Fibroblast of skin of abdomen (primary cell): Measurements from ENCODE around the gene TNK2. TPM values are rescaled to one million over a fixed set of nuclear protein-coding genes. Genes with fewer than 3 reads are reported as not detected.
"Not testable (repeated sequence)": the region's sequence is repeated elsewhere in the genome, so short reads cannot be mapped to it uniquely, and the experiment has no call there.

Experiments
- DNase-seq: peaks from one replicate; pipeline ENCODE4 v3.0.0-alpha.2; 2013
- polyA plus RNA-seq, 2 experiments: library from polyadenylated mRNA; unstranded; fragments of 120-200 nt; gene quantifications; one replicate each; pipeline ENCODE4 v1.2.1, GENCODE V29; 2013; ENCODE audit not compliant: insufficient read length in 2 of 2

TNK2 gene
- polyA plus RNA-seq (2013, experiment 1 of 2; ENCODE audit: insufficient read length): 29.1 TPM
- polyA plus RNA-seq (2013, experiment 2 of 2; ENCODE audit: insufficient read length): 33.0 TPM

DNA sequence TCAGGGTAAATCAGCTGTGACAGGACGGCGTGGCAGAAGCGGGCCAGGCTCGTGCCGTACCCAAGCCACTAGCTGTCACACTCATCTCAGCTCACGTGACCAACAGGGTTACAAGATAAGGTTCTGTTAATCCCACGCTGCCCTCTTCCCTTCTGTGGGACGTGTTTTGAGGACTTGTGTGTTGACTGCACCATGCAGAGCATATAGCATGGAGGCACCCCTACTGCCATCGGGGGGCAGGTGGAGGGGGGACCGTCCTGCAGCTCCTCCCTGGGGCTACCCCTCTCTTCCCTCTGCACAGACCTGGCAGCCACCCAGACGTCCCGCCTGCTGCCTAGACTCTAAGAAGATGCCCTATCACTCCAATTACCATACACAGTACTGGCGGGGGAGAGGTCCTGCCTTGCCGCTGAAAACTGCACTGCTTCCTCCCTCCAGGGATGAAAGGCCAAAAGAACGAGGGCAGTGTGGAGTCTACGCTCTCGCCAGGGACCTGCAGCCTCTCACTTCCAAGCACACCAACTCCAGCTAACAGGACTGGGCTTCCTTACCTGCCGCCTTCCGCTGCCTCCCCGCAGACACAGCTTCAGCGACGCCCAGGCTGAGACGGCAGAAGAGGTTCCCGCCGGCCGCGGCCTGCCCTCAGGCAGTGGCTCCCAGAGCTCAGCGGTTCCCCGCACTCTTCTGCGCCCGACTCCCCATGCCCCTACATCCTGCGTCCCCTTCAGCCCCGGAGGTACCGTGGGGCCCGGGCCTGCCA lies at the start of gene TNK2:
Gene TNK2 (minus strand): TSS at position 618 of the 760 bp plus-strand sequence. CDS start 19,963 bp downstream, outside the sequence.
- DNase-seq: no peak

DNA sequence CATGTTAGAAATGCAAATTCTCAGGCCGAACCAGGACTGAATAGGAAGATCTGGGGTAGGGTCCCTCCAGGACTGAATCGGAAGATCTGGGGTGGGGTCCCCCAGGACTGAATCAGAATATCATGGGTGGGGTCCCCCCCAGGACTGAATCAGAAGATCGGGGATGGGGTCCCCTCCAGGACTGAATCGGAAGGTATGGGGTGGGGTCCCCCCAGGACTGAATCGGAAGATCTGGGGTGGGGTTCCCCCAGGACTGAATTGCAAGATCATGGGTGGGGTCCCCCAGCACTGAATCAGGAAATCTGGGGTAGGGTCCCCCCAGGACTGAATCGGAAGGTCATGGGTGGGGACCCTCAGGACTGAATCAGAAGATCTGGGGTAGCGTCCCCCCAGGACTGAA lies 48.2 kb upstream of the TNK2 start:
- no peak for DNase-seq

DNA sequence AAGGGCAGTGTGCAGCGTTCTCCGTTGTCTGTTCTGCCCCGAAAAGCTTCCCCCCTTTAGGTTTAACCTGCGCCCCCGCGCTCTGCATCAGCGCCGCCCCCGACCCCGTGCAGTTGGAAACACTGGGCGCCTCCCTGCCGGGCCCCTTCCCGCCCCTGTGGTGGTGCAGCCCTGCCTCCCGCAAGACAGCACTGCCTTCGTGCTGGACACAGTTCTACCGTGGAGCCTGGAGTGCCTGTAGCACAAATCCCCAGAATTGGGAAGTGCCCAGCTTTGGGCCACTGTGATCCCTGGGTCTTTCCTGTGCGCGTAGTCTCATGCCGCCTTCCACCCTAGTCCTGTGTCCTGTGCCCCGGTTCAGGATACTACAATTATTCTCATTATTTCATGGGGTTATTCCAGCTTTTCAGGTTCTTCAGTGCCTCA lies 47.1 kb upstream of the TNK2 start:
- not testable (repeated sequence) for DNase-seq

DNA sequence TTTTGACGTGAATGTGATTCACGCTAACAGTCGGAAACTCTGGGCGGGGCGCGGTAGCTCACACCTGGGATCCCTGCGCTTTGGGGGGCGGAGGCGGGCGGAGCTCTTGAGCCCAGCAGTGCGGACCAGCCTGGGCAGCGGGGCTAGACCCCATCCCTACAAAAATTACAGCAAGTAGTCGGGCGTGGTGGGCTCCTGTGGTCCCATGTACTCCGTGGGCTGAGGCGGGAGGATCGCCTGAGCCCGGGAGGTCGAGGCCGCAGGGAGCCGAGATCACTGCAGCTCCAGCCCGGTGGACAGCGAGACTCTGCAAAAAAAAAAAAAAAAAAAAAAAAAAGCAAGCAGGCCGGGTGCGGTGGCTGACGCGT lies 46.4 kb upstream of the TNK2 start:
- not testable (repeated sequence) for DNase-seq

DNA sequence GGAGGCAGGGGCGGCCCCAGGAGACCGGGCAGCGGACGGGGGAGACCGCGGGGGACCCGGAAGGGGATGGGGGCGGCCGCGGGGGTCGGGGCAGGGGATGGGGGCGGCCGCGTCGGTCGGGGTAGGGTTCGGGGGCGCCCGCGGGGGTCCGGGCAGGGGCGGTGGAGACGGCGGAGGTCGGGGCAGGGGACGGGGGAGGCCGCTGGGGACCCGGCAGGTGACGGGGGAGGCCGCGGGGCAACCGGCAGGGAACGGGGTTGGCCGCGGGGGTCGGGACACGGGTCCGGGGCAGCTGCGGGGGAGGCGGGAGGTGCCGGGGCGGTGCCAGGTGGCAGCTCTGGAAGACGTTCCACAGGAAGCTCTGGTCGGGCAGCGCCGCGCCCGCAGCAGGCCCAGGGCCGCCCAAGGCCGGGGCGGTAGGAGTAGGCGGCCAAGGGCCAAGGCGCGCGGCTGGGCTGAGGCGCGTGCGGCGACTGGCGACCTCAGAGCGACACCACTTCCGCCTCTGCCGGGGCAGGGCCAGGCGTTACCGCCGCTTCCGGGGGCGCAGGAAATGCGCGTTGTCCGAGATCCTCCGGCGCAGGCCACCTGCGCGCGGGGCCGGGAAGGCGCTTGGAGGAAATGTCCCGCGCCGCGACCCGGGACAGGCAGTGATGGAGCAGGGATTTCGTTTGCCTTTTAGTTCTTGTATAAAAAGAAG lies 45.9 kb upstream of the TNK2 start:
- not testable (repeated sequence) for DNase-seq

DNA sequence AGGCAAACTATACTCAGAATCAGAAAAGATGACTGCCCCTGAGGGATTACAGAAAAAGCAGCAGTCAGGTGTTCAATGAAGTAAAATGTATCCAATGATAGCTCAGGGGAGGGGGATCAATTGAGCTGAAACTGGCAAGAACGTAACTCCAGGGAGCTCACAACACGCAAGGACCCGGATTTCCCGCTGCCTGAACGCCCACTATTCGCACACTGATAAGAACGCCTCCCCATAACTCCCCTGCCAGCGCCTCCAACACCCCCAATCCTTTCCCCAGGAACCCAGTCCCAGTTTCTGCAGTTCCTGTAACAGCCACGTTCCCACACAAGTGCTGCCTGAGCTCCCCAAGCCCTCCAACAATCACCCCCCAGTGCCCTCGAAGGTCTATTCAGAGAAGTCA lies 44.2 kb upstream of the TNK2 start:
- DNase-seq: not testable (repeated sequence)

DNA sequence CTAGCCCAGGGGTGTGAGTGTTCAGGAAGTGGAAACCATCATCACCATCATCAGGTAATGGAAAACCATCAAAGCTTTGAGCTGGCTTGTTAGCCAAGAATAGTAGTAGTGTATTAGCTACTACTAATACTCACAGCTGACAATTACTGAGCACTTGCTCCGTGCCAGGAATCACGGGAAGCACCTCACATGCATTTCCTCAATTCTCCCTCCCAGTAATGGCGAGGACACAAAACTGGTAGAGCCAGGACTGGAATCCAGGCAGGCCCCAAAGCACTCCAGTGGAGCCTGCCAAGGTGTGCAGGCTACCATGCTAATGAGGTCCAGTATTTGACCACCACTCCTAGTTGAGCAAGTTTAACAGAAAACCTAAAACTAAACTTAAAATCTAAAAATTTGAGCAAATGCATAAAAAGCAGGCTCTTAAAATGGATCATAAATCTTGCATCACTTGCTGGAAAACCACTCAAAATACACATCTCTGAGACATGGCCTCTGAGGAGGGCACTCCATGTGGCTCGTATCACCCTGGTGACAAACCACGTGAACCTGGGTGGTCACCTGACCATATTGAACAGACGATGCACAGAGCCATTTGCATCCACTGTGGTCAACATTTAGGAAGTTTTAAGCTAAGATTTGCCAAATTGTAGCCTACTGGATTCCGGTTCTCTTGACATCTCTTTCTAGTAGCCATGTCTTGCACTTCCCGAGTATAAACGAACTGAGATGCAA lies 43.3 kb upstream of the TNK2 start:
- not testable (repeated sequence) for DNase-seq

DNA sequence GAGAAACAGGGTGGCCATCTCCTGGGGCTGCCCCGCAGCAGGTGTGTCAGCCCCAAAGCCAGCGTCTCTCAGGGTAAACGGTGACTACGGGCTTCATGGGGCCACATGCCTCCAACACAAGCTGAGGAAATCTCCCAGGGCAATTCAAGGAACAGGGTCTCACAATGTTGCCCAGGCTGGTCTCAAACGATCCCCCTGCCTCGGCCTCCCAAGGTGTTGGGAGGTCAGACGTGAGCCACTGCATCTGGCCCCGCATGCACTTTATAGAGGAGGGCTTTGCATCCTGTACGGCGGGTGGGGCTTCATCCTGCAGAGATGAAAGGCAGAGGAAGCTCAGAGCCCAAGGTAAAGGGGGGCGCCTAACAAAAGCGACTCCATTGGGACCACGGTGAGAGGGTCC lies 42.4 kb upstream of the TNK2 start:
- DNase-seq: not testable (repeated sequence)

DNA sequence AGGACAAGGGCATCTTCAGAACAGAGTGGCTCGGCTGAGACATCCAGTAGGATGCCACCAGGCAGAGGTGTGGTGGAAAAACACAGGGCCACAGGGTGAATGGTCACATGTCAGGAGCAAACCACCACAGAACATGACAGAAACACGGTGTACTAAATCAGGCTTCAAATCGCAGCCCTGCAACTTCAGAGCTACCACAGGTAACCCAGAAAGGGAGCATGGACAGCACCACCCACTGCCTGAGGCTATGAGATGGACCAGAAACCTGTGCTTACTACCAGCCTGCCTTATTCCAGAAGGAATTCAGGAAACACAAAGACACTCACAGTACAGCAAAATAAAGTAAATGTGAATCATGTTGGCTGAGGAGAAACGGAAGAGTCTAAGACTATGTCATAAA lies 41.8 kb upstream of the TNK2 start:
- not testable (repeated sequence) for DNase-seq

DNA sequence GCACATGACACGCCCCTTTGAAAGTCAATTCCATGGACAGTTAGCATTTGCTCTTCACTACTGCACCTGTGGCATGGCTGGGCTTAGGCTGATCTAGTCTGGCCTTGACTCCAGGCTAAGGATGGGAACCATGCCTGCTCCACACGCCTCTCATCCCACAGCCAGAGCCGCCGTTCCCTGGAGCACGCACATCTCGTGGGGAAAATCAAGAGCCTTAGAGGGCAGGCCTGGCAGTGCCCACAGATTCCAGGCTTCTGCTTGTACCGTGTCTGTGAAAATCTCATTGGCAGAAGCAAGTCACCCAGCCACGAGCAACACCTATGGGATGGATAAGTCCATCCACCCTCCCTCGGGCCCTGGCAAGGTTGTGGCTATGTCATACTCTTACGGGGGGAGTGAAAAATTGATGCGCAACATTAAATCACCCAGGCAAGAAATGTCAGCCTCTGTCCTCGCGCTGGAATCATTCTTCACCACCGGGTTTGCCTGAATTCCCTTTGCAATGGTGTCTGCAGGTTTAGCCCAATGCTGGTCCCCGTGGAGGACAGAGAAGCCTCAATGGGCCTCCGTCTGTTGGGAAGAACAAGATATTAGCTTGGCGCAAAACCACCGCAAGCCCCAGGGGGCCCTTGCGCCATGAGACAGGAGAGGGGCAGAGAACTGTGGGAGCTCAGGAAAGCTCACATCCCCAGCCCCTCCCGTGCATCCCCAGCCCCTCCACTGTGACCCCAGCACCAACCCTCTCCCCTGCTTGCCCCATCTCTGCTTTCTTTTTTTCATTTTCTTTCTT lies 38.8 kb upstream of the TNK2 start:
- not testable (repeated sequence) for DNase-seq

DNA sequence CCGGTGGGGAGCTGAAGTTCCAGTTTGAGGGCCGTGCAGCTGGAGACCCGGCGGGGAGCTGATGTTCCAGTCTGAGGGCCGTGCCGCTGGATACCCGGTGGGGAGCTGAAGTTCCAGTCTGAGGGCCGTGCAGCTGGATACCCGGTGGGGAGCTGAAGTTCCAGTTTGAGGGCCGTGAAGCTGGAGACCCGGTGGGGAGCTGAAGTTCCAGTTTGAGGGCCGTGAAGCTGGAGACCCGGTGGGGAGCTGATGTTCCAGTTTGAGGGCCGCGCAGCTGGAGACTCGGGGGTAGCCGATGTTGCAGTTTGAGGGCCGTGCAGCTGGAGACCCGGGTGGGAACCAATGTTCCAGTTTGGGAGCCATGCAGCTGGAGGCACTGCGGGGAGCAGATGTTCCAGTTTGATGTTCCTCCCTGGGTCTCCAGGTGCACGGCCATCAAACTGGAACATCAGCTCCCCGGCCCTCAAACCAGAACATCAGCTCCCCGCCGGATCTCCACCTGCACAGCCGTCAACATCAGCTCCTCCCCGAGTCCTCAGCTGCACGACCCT lies 33.0 kb upstream of the TNK2 start:
- not testable (repeated sequence) for DNase-seq

DNA sequence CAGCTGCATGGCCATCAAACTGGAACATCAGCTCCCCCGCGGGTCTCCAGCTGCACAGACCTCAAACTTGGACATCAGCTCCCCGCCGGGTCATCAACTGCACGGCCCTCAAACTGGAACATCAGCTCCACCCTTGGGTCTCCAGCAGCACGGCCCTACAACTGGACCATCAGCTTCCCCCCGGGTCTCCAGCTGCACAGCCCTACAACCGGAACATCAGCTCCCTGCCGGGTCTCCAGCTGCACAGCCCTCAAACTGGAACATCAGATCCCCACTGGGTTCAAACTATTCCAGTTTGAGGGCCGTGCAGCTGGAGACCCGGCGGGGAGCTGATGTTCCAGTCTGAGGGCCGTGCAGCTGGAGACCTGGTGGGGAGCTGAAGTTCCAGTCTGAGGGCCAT lies 32.5 kb upstream of the TNK2 start:
- not testable (repeated sequence) for DNase-seq

DNA sequence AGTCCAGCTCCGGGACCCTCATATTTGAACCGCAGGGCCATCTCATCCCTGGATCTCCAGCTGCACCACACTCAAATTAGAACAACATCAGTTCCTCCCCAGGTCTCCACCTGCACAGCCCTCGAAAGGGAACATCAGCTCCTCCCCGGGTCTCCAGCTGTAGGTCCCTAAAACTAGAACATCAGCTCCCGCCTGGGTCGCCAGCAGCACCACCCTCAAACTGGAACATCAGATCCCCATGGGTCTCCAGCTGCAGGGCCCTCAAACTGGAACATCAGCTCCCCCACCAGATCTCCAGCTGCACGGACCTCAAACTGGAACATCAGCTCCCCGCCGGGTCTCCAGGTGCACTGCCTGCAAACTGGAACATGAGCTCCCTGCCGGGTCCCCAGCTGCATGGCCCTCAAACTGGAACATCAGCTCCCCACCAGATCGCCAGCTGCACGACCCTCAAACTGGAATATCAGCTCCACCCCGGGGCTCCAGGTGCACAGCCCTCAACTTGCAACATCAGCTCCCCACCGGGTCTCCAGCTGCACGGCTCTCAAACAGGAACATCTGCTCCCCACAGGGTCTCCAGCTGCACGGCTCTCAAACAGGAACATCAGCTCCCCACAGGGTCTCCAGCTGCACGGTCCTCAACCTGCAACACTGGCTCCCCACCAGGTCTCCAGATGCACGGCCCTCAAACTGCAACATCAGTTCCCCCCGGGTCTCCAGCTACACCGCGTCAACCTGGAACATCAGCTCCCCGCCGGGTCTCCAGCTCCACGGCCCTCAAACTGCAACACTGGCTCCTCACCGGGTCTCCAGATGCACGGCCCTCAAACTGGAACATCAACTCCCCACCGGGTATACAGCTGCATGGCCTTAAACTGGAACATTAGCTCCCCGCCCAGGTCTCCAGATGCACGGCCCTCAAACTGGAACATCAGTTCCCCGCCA lies 31.4 kb upstream of the TNK2 start:
- not testable (repeated sequence) for DNase-seq

DNA sequence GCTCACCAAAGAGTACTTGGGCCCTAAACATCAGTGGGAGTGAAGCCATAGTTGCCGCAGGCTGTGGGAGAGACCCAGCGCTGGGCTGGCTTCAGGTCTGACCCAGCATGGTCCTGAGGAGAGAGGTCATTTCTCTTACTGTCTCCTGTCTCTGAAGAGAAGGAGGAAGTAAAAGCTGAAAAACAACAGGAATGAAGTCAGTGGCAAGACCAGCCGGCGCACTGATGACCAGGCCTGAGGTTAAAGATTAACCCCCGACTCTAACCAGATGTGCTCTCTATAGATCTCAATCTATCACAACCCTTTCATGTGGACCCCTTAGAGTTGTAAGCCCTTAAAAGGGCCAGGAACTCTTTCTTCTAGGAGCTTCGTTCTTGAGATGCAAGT lies 24.7 kb upstream of the TNK2 start:
- DNase-seq: not testable (repeated sequence)

DNA sequence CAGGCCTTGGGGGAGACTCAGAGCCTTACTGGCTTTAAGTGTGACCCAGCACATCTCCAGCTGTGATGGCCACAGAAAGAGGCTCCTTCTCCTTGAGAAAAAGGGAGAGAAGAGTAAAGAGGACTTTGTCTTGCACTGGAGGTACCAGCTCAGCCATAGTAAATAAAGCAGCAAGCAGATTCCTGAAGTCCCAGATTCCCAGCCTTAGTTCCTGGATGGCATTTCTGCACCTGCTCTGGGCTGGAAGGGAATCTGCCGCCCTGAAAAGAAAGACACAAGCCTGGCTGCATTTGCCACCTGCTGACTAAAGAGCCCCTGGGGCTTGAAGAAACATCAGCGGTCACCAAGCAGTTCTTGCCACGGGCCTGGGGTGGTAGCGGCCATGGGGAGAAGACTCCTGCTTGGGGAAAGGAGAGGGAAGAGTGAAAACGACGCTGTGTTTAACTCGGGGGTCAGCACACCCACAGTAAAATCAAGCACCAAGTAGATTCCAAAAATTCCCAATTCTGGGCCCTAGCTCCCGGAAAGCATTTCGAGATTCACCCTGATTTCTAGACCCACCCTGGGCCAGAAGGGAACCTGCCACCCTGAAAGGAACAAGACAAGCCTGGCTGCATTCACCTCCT lies 24.2 kb upstream of the TNK2 start:
- DNase-seq: no peak

DNA sequence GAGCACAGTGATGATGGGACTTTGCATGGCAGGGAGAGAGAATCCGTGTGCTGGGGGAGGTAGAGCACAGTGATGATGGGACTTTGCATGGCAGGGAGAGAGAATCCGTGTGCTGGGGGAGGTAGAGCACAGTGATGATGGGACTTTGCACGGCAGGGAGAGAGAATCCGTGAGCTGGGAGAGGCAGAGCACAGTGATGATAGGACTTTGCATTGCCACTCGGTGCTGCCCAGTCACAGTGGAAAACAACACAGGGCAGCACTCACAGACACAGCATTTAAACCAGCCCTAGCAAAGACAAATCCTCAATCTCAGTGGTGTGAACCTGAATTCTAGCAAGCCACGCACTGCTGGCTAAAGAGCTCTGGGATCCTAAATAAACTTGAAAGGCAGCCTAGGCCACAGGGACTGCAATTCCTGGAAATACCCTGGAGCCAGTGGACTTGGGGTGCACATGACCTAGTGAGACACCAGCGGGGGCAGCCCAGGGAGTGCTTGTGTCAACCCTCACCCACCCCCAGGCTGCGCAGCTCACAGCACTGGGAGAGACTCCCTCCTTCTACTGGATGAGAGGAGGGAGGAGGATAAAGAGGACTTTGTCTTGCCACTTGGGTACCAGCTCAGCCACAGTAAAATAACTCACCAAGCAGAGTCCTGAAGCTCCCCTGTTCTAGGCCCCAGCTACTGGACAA lies 23.4 kb upstream of the TNK2 start:
- DNase-seq: no peak

DNA sequence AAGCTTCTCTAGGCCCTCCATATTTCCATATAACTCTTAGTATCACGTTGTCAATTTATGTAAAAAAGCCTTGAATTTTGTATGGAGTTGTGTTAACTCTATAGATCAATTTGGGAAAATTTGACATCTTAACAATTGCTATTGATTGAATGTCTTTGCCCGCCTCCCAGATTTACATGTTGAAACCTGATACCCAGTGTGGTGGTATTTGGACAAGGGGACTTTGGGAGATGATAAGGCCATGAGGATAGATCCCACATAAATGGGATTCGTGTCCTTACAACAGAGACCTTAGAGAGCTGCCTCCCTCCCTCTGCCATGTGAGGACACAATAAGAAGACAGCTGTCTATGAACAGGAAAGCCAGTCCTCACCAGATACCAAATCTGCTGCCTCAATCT lies 21.1 kb upstream of the TNK2 start:
- DNase-seq: no peak

DNA sequence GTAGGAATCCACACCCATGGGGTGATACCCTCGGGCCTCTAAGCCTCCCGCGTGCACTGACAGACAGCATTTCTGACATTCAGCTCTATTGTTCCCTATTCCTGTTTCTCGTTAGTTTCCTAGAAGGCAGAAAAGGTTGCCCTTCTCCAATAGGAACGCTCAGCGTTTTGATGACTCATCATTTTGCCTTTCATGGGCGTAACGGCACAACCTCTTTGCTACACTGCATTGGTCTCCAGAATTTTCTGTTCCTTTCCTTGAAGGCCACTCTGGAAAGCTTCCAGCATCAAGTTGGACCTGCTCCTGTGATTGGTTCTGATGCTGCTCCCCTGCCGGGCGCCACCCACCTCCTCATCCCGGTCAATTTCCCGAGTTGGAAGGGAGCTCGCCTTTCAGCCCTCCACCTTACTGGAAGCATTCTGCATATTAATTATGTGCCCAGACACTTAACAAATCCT lies 13.0 kb upstream of the TNK2 start:
- DNase-seq: no peak

DNA sequence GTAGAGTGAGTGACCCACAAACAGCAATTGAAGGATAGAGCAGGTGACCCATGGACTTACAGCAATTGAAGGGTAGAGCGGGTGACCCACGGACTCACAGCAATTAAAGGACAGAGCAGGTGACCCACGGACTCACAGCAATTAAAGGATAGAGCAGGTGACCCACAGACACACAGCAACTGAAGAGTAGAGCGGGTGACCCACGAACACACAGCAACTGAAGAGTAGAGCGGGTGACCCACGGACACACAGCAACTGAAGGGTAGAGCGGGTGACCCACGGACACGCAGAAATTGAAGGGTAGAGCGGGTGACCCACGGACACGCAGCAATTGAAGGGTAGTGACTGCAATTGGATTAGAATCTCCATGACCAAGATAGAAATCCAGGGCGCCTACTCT lies 9.8 kb upstream of the TNK2 start:
- no peak for DNase-seq

DNA sequence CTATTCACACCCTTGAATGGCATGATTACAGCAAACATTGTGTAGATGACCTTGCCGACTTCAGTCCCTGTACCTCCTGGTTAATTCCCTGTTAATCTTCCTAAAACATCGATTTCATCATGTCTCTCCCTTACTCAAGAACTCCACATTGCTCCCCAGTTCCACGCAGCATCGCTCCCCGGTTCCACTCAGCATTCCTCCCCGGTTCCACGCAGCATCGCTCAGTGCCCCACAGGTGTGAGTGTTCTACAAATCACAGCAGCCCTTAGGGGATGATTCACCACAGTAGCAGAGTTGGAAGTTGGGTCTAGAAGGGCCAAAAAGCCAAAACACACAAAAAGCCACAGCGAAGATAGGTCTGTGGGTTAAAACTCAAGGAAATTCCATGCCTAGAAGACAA lies 8.6 kb upstream of the TNK2 start:
- no peak for DNase-seq
